IMR-90 (cell line): ENCODE measurements around the gene IFT20. TPM values are rescaled to one million over a fixed set of nuclear protein-coding genes. Genes with fewer than 3 reads are reported as not detected.

Experiments
- ATAC-seq: fragments of 200-7000 bp; cut with Tn5 transposase; 2 replicates; pipeline ENCODE4 v1.9.1; 2020; ENCODE audit warnings: low read depth, mild to moderate bottlenecking, moderate library complexity
- BruUV-seq: library from RNA; stranded (reverse); fragments of 400-500 nt; replicated peaks from 2 replicates; lab custom pipeline; 2021; lab: Mats Ljungman, UMichigan
- CTCF ChIA-PET: fragments of 300-600 bp; formaldehyde crosslinking; extraction: SDS; loops from one replicate; lab custom pipeline; 2021; ENCODE audit warnings: antibody characterized with exemption; lab: Yijun Ruan, JAX
- POLR2A ChIA-PET: fragments of 300-600 bp; sonication (Branson Sonifier 250); formaldehyde crosslinking; loops from one replicate; lab custom pipeline; 2022; ENCODE audit warnings: antibody characterized with exemption; ENCODE audit not compliant: unreplicated experiment; lab: Charles Lee
- DNase-seq: peaks from one replicate; pipeline ENCODE4 v3.0.0; 2013
- H2AFZ ChIP-seq: replicated peaks from 2 replicates; pipeline ENCODE3; 2013; ENCODE audit warnings: low read length, mild to moderate bottlenecking; ENCODE audit not compliant: poor library complexity
- H2AK5ac ChIP-seq: 2 replicates; pipeline ENCODE4 v1.6.1; 2013; ENCODE audit warnings: low read depth, low read length, inconsistent platforms
- H2AK9ac ChIP-seq: replicated peaks from 2 replicates; pipeline ENCODE3; 2013; ENCODE audit warnings: mild to moderate bottlenecking, low read depth, low read length, moderate library complexity; ENCODE audit not compliant: poor library complexity
- H2BK120ac ChIP-seq: 2 replicates; pipeline ENCODE4 v1.6.1; 2013; ENCODE audit warnings: low read depth, low read length, inconsistent platforms
- H2BK15ac ChIP-seq: 3 replicates; pipeline ENCODE4 v1.6.1; 2013; ENCODE audit warnings: low read depth, low read length, inconsistent platforms
- H2BK20ac ChIP-seq: 2 replicates; pipeline ENCODE4 v1.6.1; 2013; ENCODE audit warnings: low read depth, mild to moderate bottlenecking, inconsistent platforms, low read length, moderate library complexity
- H2BK5ac ChIP-seq: 2 replicates; pipeline ENCODE4 v1.6.1; 2013; ENCODE audit warnings: mild to moderate bottlenecking, low read depth, low read length, inconsistent platforms; ENCODE audit not compliant: poor library complexity, severe bottlenecking
- H3K14ac ChIP-seq: replicated peaks from 2 replicates; pipeline ENCODE4 v1.6.1; 2013; ENCODE audit warnings: low read depth, low read length, inconsistent platforms
- H3K18ac ChIP-seq: 2 replicates; pipeline ENCODE4 v1.6.1; 2013; ENCODE audit warnings: low read depth, low read length, control low read depth
- H3K23ac ChIP-seq: 2 replicates; pipeline ENCODE4 v1.6.1; 2013; ENCODE audit warnings: low read depth, low read length, inconsistent platforms
- H3K27ac ChIP-seq: 2 replicates; pipeline ENCODE4 v1.5.1; 2013; ENCODE audit warnings: mild to moderate bottlenecking, control low read depth, low read length; ENCODE audit not compliant: insufficient read depth
- H3K27me3 ChIP-seq: 2 replicates; pipeline ENCODE4 v1.6.1; 2013; ENCODE audit warnings: low read length; ENCODE audit not compliant: control insufficient read depth, insufficient read depth
- H3K36me3 ChIP-seq: 2 replicates; pipeline ENCODE4 v1.6.1; 2013; ENCODE audit warnings: low read length, mixed read lengths; ENCODE audit not compliant: control insufficient read depth, insufficient read depth
- H3K4ac ChIP-seq: 2 replicates; pipeline ENCODE4 v1.6.1; 2013; ENCODE audit warnings: low read depth, low read length, inconsistent platforms
- H3K4me1 ChIP-seq: 2 replicates; pipeline ENCODE4 v1.6.1; 2013; ENCODE audit warnings: low read length, mixed read lengths; ENCODE audit not compliant: control insufficient read depth, insufficient read depth
- H3K4me2 ChIP-seq: 2 replicates; pipeline ENCODE4 v1.6.1; 2013; ENCODE audit warnings: low read depth, mild to moderate bottlenecking, control low read depth, low read length, moderate library complexity
- H3K4me3 ChIP-seq: 2 replicates; pipeline ENCODE4 v1.5.1; 2013; ENCODE audit warnings: low read depth, mild to moderate bottlenecking, control low read depth, low read length, moderate library complexity; ENCODE audit not compliant: insufficient read depth
- H3K56ac ChIP-seq: 2 replicates; pipeline ENCODE4 v1.6.1; 2013; ENCODE audit warnings: low read length, inconsistent platforms; ENCODE audit not compliant: insufficient read depth; ENCODE audit errors: extremely low read depth
- H3K79me1 ChIP-seq, 2 experiments: 2 replicates each; pipeline ENCODE4 v1.6.1; 2013; ENCODE audit warnings: low read length in 2 of 2, inconsistent platforms in 1 of 2, low read depth in 1 of 2
- H3K9ac ChIP-seq: 2 replicates; pipeline ENCODE4 v1.6.1; 2013; ENCODE audit warnings: low read depth, low read length, control low read depth
- H3K9me1 ChIP-seq: 2 replicates; pipeline ENCODE4 v1.6.1; 2013; ENCODE audit warnings: low read length, inconsistent platforms; ENCODE audit not compliant: insufficient read depth
- H3K9me3 ChIP-seq: 2 replicates; pipeline ENCODE4 v1.6.1; 2013; ENCODE audit warnings: low read length; ENCODE audit not compliant: control insufficient read depth, insufficient read depth
- H4K20me1 ChIP-seq: 2 replicates; pipeline ENCODE4 v1.6.1; 2013; ENCODE audit warnings: low read length, inconsistent platforms; ENCODE audit not compliant: insufficient read depth
- H4K5ac ChIP-seq: 2 replicates; pipeline ENCODE4 v1.6.1; 2013; ENCODE audit warnings: mild to moderate bottlenecking, low read depth, low read length, control low read depth
- H4K8ac ChIP-seq, 2 experiments: 2 replicates each; pipeline ENCODE4 v1.6.1; 2013; ENCODE audit warnings: low read depth in 2 of 2, low read length in 2 of 2, control low read depth in 1 of 2, inconsistent platforms in 1 of 2
- H4K91ac ChIP-seq: 2 replicates; pipeline ENCODE4 v1.6.1; 2013; ENCODE audit warnings: low read depth, low read length, inconsistent platforms; ENCODE audit not compliant: insufficient read depth
- BHLHE40 ChIP-seq: fragments of 150-350 bp; IDR thresholded peaks from 2 replicates; pipeline ENCODE4 v1.6.1; 2016; ENCODE audit warnings: mild to moderate bottlenecking, low read depth, low read length
- CEBPB ChIP-seq: IDR thresholded peaks from 2 replicates; pipeline ENCODE4 v1.6.1; 2012; ENCODE audit warnings: low read depth, low read length, improper control_type of control experiment
- CHD1 ChIP-seq: IDR thresholded peaks from 2 replicates; pipeline ENCODE4 v1.6.1; 2012; ENCODE audit warnings: low read depth, low read length, improper control_type of control experiment
- MAFK ChIP-seq: IDR thresholded peaks from 2 replicates; pipeline ENCODE4 v1.6.1; 2012; ENCODE audit warnings: low read depth, low read length, improper control_type of control experiment
- MXI1 ChIP-seq: IDR thresholded peaks from 2 replicates; pipeline ENCODE4 v1.6.1; 2012; ENCODE audit warnings: low read depth, mild to moderate bottlenecking, low read length, moderate library complexity, borderline replicate concordance
- NFE2L2 ChIP-seq: fragments of 150-350 bp; IDR thresholded peaks from 2 replicates; pipeline ENCODE4 v1.6.1; 2016; ENCODE audit warnings: low read depth, mild to moderate bottlenecking, low read length
- RAD21 ChIP-seq: IDR thresholded peaks from 2 replicates; pipeline ENCODE4 v1.6.1; 2012; ENCODE audit warnings: low read length, improper control_type of control experiment
- RFX5 ChIP-seq: IDR thresholded peaks from 2 replicates; pipeline ENCODE4 v1.8.0; 2012; ENCODE audit warnings: low read depth, mild to moderate bottlenecking, low read length, moderate library complexity
- WGBS, 2 experiments: methylation state at CpG; one replicate each; pipeline versions ENCODE4 v1.1.5 to v1.1.7; 2013; ENCODE audit warnings: missing lambda C conversion rate in 2 of 2; ENCODE audit not compliant: insufficient read length in 1 of 2; ENCODE audit errors: extremely low coverage in 2 of 2; 5-methylcytosine and 5-hydroxymethylcytosine counted together
- dilution Hi-C: fragments of 300-500 bp; cut with HindIII; formaldehyde crosslinking; loops from one replicate; pipeline ENCODE4 v1.14.3; 2018; ENCODE audit warnings: low sequenced_read_pairs; ENCODE audit not compliant: unreplicated experiment
- in situ Hi-C: fragments of 300-500 bp; cut with MboI; formaldehyde crosslinking; loops from 3 replicates; pipeline ENCODE4 v1.14.3; 2019; ENCODE audit warnings: low sequenced_read_pairs, inconsistent platforms, mixed read lengths
- intact Hi-C: fragments of 100-400 bp; cut with micrococcal nuclease; formaldehyde crosslinking; loops from 2 replicates; pipeline ENCODE4 v1.10.0; 2022
- polyA plus RNA-seq, 3 experiments: library from polyadenylated mRNA; depleted of rRNA; stranded (reverse); fragments of >200 nt; gene quantifications; 2 replicates each; pipeline ENCODE4 v1.2.3, GENCODE V29; 2012; ENCODE audit warnings: low replicate concordance in 1 of 3
- total RNA-seq: library from RNA; depleted of rRNA; stranded (reverse); fragments of >200 nt; gene quantifications from 2 replicates; pipeline ENCODE4 v1.2.3, GENCODE V29; 2012
- TF ChIP-seq, protein P1 (sequence below): conservative IDR thresholded peaks from 2 replicates; pipeline ENCODE4 v1.5.1; 2012; ENCODE audit warnings: mild to moderate bottlenecking, low read depth, low read length, improper control_type of control experiment
- TF ChIP-seq, protein P2 (sequence below): fragments of 150-350 bp; IDR thresholded peaks from 2 replicates; pipeline ENCODE4 v1.6.1; 2017; ENCODE audit warnings: mild to moderate bottlenecking, antibody characterized with exemption, low read length, low read depth
- TF ChIP-seq, protein P3 (sequence below): fragments of 150-350 bp; IDR thresholded peaks from 2 replicates; pipeline ENCODE4 v1.6.1; 2016; ENCODE audit warnings: low read depth, mild to moderate bottlenecking, low read length, moderate library complexity, borderline replicate concordance

The IFT20 gene
- total and polyA plus RNA-seq, 2 of the 4 experiments (the other 2 are of a cell fraction), result 25.5 to 46.3 TPM

DNA sequence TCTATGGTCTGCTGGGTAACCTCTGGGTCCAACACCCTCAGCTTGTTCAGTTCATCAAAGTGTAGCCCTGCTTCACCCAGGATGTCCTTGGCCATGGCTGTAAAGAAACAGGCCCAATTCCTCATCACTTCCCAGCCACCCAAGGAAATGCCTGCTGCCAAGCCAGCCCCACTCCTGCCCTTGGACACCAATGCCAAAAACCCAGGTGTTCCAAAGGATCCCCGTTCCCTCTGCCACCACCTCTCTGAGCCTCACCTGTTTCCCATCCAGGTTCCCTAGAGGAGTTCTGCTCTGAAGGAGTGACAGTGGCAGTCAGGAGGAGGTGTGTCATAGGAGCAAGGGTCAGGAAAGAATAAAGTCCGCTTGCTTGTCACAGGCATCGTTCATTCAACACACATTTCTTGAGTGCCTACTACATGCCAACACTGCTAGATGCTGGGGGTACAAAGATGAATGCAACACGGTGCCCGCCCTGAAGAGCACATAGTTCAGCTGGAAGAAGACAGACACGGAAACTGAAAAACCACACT, 3.3 kb downstream of the IFT20 start:
- H4K20me1 ChIP-seq, result peaks cover 22% of the 10 kb centered on the region; the same call in 1 of the 2 replicates

More for the DNA sequence above, 3.3 kb downstream of the IFT20 start:
- no peak overlapping the region for H3K4me3 ChIP-seq
- no peak overlapping the region for H2BK5ac ChIP-seq
- ATAC-seq (no peak), DNase-seq (no peak)
- no peak overlapping the region for H3K4me2 ChIP-seq
- CTCF ChIA-PET, result interaction anchor here (0.6 kb wide), 1 partner anchor 81 kb away, joined by 3 read pairs; no protein-coding TSS in a partner anchor
- no peak overlapping the region for H3K27ac ChIP-seq
- H4K5ac ChIP-seq, result no peak overlapping the region
- H2BK15ac ChIP-seq, result no peak overlapping the region
- no peak overlapping the region for H2AK9ac ChIP-seq
- H3K79me1 ChIP-seq, result peaks cover 36 to 73% of the 10 kb centered on the region in 2 experiments
- H2AK5ac ChIP-seq, result no peak overlapping the region; the same call in 1 of the 2 replicates
- dilution Hi-C loops (no loop called here), in situ Hi-C loops (loop anchor here (25.0 kb wide), 1 partner anchor 795 kb away; no protein-coding TSS in a partner anchor), intact Hi-C loops (loop anchor here (5.0 to 10.0 kb wide), 2 partner anchors 80 to 287 kb away; partner anchors contain the start of gene NLK)
- H3K18ac ChIP-seq, result no peak overlapping the region
- POLR2A ChIA-PET, result no interaction called here
- H2AFZ ChIP-seq, result no peak overlapping the region
- no peak overlapping the region for H2BK20ac ChIP-seq
- H3K9me3 ChIP-seq, result no peaks in the 10 kb centered on the region
- no peak overlapping the region for H3K9ac ChIP-seq
- BruUV-seq, result no TSS peak
- H3K36me3 ChIP-seq, result peaks cover 32% of the 10 kb centered on the region
- no peak overlapping the region for H4K91ac ChIP-seq
- TF ChIP-seq, protein P1, sequence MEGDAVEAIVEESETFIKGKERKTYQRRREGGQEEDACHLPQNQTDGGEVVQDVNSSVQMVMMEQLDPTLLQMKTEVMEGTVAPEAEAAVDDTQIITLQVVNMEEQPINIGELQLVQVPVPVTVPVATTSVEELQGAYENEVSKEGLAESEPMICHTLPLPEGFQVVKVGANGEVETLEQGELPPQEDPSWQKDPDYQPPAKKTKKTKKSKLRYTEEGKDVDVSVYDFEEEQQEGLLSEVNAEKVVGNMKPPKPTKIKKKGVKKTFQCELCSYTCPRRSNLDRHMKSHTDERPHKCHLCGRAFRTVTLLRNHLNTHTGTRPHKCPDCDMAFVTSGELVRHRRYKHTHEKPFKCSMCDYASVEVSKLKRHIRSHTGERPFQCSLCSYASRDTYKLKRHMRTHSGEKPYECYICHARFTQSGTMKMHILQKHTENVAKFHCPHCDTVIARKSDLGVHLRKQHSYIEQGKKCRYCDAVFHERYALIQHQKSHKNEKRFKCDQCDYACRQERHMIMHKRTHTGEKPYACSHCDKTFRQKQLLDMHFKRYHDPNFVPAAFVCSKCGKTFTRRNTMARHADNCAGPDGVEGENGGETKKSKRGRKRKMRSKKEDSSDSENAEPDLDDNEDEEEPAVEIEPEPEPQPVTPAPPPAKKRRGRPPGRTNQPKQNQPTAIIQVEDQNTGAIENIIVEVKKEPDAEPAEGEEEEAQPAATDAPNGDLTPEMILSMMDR, result no peak
- TF ChIP-seq CEBPB, result no peak
- no peak for TF ChIP-seq MAFK
- TF ChIP-seq RFX5, result no peak
- TF ChIP-seq, protein P2, sequence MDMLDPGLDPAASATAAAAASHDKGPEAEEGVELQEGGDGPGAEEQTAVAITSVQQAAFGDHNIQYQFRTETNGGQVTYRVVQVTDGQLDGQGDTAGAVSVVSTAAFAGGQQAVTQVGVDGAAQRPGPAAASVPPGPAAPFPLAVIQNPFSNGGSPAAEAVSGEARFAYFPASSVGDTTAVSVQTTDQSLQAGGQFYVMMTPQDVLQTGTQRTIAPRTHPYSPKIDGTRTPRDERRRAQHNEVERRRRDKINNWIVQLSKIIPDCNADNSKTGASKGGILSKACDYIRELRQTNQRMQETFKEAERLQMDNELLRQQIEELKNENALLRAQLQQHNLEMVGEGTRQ, result no peak
- TF ChIP-seq BHLHE40, result no peak
- no peak for TF ChIP-seq CHD1
- TF ChIP-seq RAD21, result no peak
- no peak for TF ChIP-seq MXI1
- TF ChIP-seq NFE2L2, result no peak
- TF ChIP-seq, protein P3, sequence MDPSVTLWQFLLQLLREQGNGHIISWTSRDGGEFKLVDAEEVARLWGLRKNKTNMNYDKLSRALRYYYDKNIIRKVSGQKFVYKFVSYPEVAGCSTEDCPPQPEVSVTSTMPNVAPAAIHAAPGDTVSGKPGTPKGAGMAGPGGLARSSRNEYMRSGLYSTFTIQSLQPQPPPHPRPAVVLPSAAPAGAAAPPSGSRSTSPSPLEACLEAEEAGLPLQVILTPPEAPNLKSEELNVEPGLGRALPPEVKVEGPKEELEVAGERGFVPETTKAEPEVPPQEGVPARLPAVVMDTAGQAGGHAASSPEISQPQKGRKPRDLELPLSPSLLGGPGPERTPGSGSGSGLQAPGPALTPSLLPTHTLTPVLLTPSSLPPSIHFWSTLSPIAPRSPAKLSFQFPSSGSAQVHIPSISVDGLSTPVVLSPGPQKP, result no peak
- H3K14ac ChIP-seq, result no peak overlapping the region
- no peak overlapping the region for H3K4ac ChIP-seq
- H3K9me1 ChIP-seq, result peaks cover 10% of the 10 kb centered on the region
- no peaks in the 10 kb centered on the region for H3K27me3 ChIP-seq
- H3K23ac ChIP-seq, result no peak overlapping the region
- H4K8ac ChIP-seq, result no peak overlapping the region
- no peak overlapping the region for H2BK120ac ChIP-seq
- H3K56ac ChIP-seq, result no peak overlapping the region
- WGBS, 2 experiments, result 100% methylated on average over 2 of the region's 6 CpGs; no CpG with 5 or more reads in 1 of the 2 experiments
- H3K4me1 ChIP-seq, result peaks cover 15% of the 10 kb centered on the region
